LNCaP clone FGC (cell line): ENCODE data around the gene ZNF57.
"Not testable (repeated sequence)": the region's sequence is repeated elsewhere in the genome, so short reads cannot be mapped to it uniquely, and the experiment has no call there.

Experiments used
- DNase-seq: peaks from one replicate; pipeline ENCODE4 v3.0.0-alpha.2; 2011; ENCODE audit warnings: low read depth
- H3K4me3 ChIP-seq: 2 replicates; pipeline ENCODE4 v1.5.1; 2011; ENCODE audit warnings: mild to moderate bottlenecking, low read depth, low read length, control low read depth
- TF ChIP-seq, protein P1 (sequence below): IDR thresholded peaks from 2 replicates; pipeline ENCODE4 v1.5.1; 2012; ENCODE audit warnings: mild to moderate bottlenecking; ENCODE audit not compliant: control insufficient read depth, insufficient read depth; ENCODE audit errors: extremely low read depth

ZNF57 gene

DNA sequence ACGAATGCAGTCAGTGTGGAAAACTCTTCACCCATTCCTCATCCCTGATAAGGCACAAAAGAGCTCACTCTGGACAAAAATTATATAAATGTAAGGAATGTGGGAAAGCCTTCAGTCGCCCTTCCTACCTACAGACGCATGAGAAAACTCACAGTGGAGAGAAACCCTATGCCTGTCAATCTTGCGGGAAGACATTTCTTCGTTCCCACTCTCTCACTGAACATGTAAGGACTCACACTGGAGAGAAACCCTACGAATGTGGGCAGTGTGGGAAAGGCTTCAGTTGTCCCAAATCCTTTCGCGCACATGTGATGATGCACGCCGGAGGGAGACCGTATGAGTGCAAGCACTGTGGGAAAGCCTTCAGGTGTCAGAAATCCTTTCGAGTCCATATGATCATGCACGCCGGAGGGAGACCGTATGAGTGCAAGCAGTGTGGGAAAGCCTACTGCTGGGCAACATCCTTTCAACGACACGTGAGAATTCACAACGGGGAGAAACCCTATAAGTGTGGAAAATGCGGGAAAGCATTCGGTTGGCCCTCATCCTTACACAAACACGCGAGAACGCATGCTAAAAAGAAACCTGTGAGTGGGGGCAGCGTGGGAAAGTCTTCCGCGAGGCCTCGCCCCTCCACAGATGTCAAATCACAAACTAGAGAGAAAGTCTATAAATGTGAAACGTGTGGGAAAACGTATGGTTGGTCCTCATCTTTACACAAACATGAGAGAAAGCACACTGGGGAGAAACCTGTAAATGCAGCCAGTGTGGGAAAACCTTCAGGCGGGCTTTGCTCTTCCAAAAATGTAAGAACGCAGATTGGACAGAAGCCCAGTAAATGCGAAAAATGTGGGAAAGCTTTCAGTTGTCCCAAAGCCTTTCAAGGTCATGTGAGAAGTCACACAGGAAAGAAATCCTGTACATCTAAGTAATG lies 23.1 kb upstream of the ZNF57 start:
- no peak for DNase-seq
- no peak overlapping the region for H3K4me3 ChIP-seq
- TF ChIP-seq, protein P1, sequence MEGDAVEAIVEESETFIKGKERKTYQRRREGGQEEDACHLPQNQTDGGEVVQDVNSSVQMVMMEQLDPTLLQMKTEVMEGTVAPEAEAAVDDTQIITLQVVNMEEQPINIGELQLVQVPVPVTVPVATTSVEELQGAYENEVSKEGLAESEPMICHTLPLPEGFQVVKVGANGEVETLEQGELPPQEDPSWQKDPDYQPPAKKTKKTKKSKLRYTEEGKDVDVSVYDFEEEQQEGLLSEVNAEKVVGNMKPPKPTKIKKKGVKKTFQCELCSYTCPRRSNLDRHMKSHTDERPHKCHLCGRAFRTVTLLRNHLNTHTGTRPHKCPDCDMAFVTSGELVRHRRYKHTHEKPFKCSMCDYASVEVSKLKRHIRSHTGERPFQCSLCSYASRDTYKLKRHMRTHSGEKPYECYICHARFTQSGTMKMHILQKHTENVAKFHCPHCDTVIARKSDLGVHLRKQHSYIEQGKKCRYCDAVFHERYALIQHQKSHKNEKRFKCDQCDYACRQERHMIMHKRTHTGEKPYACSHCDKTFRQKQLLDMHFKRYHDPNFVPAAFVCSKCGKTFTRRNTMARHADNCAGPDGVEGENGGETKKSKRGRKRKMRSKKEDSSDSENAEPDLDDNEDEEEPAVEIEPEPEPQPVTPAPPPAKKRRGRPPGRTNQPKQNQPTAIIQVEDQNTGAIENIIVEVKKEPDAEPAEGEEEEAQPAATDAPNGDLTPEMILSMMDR = no peak

DNA sequence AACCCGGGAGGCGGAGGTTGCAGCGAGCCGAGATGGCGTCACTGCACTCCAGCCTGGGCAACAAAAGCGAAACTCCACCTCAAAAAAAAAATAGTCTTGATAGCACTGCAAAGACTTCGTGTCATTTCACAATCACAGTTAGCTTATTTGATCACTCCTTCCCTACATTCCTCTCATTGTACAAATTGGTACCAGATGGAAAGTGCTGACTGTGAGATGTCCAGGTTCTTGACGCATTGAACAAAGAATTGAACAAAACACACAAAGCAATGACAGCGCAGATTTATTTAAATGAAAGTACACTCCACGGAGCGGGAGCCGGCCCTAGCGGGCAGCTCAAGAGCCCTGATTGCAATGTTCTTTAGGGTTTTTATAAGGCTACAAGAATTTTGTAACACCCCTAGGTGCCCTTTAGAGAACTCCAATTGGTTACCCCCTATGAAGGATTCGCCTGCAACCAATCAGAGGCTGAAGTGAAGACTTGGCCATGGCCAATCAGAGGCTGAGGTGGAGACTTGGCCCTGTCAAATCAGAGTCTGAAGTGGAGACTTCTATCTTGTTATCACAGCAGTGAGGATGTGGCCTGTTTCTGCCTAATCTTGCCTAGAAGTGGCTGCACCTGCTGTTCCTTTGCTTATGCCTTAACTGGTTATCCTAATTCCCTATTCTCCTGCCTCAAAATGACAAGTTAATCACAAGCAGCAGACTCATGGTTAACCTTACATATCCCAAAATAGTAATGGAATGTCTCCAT lies 16.9 kb upstream of the ZNF57 start:
- TF ChIP-seq, protein P1 = no peak
- no peak overlapping the region for H3K4me3 ChIP-seq
- no peak for DNase-seq

DNA sequence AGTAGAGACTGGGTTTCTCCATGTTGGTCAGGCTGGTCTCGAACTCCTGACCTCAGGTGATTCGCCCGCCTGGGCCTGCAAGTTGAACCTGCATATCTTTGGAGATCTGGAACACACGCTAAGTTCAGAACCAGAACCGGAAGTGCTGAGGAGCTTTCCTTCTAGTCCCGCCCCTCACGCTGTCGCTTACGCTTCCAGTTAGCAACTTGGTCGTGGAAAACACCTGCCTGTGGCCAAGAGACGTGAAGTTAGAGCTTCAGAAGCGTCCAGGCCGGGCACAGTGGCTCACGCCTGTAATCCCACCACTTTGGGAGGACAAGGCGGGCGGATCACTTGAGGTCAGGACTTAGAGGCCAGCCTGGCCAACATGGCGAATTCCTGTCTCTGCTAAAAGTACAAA lies 15.0 kb upstream of the ZNF57 start:
- H3K4me3 ChIP-seq = no peak overlapping the region
- no peak for DNase-seq
- TF ChIP-seq, protein P1 = no peak

DNA sequence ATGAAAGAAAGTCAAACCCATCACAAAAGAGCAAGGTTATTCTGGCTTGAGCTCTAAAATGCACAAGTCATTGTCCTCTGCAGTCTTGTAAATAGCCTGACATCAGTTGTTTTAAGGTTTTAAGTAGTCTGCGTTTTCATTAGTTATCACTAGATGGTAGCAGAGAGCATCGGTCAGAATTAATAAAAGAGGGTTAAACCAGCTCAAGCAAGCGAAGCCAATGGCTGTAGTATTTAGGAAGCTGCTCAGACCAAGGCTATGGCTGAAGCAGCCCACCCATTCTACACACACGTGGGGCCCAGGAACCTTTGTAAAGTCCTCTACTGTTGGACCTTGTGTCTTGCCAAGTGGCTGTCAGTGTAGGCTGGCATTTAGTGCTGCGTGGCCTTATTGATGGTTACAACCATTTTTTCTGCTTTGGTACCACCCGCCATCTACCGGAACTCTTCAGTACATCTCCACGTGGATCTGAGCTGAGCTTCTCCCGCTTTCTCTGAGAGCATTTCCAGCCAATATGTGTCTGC lies 13.3 kb upstream of the ZNF57 start:
- no peak overlapping the region for H3K4me3 ChIP-seq
- peak; percentile 37 for DNase-seq

DNA sequence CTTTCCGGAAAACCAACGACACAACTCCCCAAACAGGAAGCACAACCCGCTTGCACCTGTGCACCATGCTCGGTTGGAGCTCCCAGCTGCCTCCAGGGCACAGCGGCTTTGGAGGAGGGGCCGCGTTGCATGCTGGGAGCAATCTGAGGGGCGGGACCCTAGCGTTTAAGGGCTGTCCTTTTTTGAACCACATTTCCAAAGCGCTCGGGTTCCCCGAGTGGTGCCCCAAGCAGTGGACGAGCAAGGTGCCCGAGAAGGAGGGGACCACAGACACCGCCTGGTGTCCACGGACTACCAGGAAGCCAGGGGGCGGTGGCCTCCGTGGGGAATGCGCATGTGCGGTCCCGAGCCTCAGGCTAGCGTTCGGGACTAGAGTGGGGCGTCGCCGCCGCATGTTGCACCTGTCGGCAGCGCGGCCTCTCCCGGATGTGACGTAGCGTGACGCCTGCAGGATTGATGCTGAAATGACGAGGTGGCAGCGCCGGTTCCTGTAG lies 11.9 kb upstream of the ZNF57 start:
- H3K4me3 ChIP-seq = no peak overlapping the region
- TF ChIP-seq, protein P1 = no peak
- no peak for DNase-seq

More for the DNA sequence above, 13.3 kb upstream of the ZNF57 start:
- TF ChIP-seq, protein P1 = peak; percentile 68

DNA sequence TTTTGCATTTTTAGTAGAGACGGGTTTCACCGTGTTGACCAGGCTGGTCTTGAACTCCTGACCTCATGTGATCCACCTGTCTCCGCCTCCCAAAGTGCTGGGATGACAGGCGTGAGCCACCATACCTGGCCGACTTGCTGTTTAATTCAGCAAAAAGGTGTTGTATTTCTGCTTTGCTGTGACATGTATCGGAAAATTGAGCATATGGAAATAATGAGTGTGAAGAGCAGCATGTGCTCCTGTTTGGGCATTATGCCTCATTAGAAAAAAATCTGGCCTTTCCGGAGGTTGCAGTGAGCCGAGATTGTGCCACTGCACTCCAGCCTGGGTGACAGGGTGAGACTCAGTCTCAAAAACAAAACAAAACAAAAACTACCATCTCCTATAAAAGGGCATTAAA lies 10.2 kb upstream of the ZNF57 start:
- H3K4me3 ChIP-seq, DNase-seq: not testable (repeated sequence)

DNA sequence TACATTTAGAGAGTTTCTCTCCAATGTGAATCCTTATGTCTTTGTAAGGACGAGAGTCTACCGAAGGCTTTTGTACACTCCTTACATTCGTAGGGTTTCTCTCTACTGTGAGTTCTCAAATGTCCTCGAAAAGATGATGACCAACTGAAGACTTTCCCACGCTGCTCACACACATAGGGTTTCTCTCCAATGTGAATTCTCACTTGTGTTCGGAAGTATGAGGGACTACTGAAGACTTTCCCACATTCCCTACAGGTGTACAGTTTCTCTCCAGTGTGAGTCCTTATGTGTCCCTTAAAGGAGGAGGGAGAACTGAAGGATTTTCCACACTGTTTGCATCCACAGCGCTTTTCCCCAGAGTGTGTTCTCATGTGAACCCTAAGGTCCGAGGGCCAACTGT lies 4.0 kb upstream of the ZNF57 start:
- DNase-seq = no peak
- TF ChIP-seq, protein P1 = no peak
- H3K4me3 ChIP-seq = no peak overlapping the region
